ENCODE results near the gene PPP1R8.

DNA sequence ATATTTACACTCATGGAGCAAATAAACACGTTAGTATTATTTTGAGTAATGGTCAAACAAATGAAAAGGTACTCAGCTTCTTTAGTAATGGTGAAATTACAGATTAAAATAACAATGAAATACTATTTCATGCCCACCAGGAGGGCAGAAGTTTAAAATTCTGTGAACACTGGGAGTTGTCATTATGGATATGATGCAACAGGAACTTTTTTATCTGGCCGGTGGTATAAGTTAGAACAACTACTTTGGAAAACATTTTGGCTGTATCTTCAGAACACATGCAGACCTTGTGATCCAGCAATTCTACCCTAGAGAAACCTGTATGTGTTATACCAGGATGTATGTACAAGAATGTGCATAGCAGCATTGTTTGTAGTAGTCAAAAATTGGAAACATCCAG lies 23.2 kb upstream of the PPP1R8 start:
- TF ChIP-seq CTCF (IDR thresholded peaks at IDR 0.05; ENCODE audit: borderline replicate concordance, extremely low read depth, low read length, poor library complexity, severe bottlenecking) = no peak
- TF ChIP-seq EZH2 (IDR thresholded peaks at IDR 0.05; ENCODE audit: borderline replicate concordance, low read depth, low read length, severe bottlenecking) = no peak
